CD4-positive, alpha-beta T cell (primary cell): ENCODE measurements around the gene CREB3L2. TPM values are rescaled to one million over a fixed set of nuclear protein-coding genes. Genes with fewer than 3 reads are reported as not detected.

Source experiments
- ATAC-seq: fragments of 200-7000 bp; cut with Tn5 transposase; one replicate; pipeline ENCODE4 v1.10.0; 2022; ENCODE audit warnings: mild to moderate bottlenecking; ENCODE audit not compliant: poor library complexity
- CTCF ChIA-PET: fragments of 350-600 bp; sonication (Branson Sonifier 250); formaldehyde crosslinking; loops from one replicate; lab custom pipeline; 2021; ENCODE audit warnings: antibody characterized with exemption, inconsistent platforms; lab: Charles Lee
- POLR2A ChIA-PET: fragments of 350-600 bp; sonication (Branson Sonifier 250); formaldehyde crosslinking; loops from one replicate; lab custom pipeline; 2021; ENCODE audit warnings: antibody characterized with exemption, inconsistent platforms; lab: Charles Lee
- DNase-seq, 14 experiments: peaks; one replicate each; pipeline ENCODE4 v3.0.0-alpha.2; 2013 to 2020; ENCODE audit warnings: mixed read lengths in 2 of 14
- H3K27ac ChIP-seq, 2 donors: one replicate each; pipeline versions ENCODE4 v1.5.1 to v1.7.0; 2013; ENCODE audit warnings: low read length in 2 of 2, low read depth in 1 of 2, mild to moderate bottlenecking in 1 of 2
- H3K27me3 ChIP-seq, 2 experiments: 1 replicate in 1 of 2; 2 replicates in 1 of 2; pipeline versions ENCODE4 v1.6.1 to v1.7.0; 2013; ENCODE audit warnings: low read length in 2 of 2, control low read depth in 1 of 2, mild to moderate bottlenecking in 1 of 2, moderate library complexity in 1 of 2; ENCODE audit not compliant: insufficient read depth in 2 of 2, control insufficient read depth in 1 of 2
- H3K36me3 ChIP-seq: one replicate; pipeline ENCODE4 v1.6.1; 2013; ENCODE audit warnings: low read length, control low read depth; ENCODE audit not compliant: insufficient read depth
- H3K4me1 ChIP-seq: one replicate; pipeline ENCODE4 v1.6.1; 2013; ENCODE audit warnings: low read length, control low read depth; ENCODE audit not compliant: insufficient read depth
- H3K4me3 ChIP-seq: one replicate; pipeline ENCODE4 v1.5.1; 2013; ENCODE audit warnings: mild to moderate bottlenecking, low read length, moderate library complexity
- H3K9me3 ChIP-seq, 2 experiments: 1 replicate in 1 of 2; 2 replicates in 1 of 2; pipeline versions ENCODE4 v1.6.1 to v1.7.0; 2013; ENCODE audit warnings: low read length in 2 of 2, mild to moderate bottlenecking in 2 of 2, control low read depth in 1 of 2, moderate library complexity in 1 of 2; ENCODE audit not compliant: control insufficient read depth in 1 of 2, insufficient read depth in 1 of 2
- H3K27ac Mint-ChIP-seq: one replicate; pipeline ENCODE4 v1.8.0; 2020; ENCODE audit warnings: mixed read lengths
- H3K27me3 Mint-ChIP-seq: one replicate; pipeline ENCODE4 v1.8.0; 2021; ENCODE audit warnings: mixed read lengths
- H3K36me3 Mint-ChIP-seq: one replicate; pipeline ENCODE4 v1.8.0; 2021; ENCODE audit warnings: low read depth, mixed read lengths
- H3K4me1 Mint-ChIP-seq: one replicate; pipeline ENCODE4 v1.8.0; 2021; ENCODE audit warnings: low read depth, mixed read lengths
- H3K4me3 Mint-ChIP-seq: one replicate; pipeline ENCODE4 v1.8.0; 2020; ENCODE audit warnings: mild to moderate bottlenecking, mixed read lengths
- H3K9me3 Mint-ChIP-seq: one replicate; pipeline ENCODE4 v1.8.0; 2020; ENCODE audit warnings: mixed read lengths
- CTCF ChIP-seq: fragments of 200-600 bp; IDR thresholded peaks from one replicate; pipeline ENCODE4 v1.8.0; 2022; ENCODE audit warnings: antibody characterized with exemption, mild to moderate bottlenecking
- intact Hi-C, 2 experiments: fragments of 100-400 bp; cut with DNase I in 1 of 2; cut with micrococcal nuclease in 1 of 2; formaldehyde crosslinking; loops; one replicate each; pipeline versions ENCODE4 v1.15.1 to v1.9.0; 2023 to 2025; cut with DNase I, micrococcal nuclease
- total RNA-seq, 174 experiments: library from RNA in 2 of 174; stranded (reverse) in 2 of 174; gene quantifications; one replicate each; pipeline ENCODE4 v1.2.3 and lab custom pipeline; 2021 to 2026

CREB3L2 gene
- total RNA-seq, 2 experiments from 2014 or later = 11.7 to 12.9 TPM

- Histone ChIP-seq H3K9me3 (no peaks in the 10 kb centered on the region), H3K27me3 (no peaks in the 10 kb centered on the region), H3K36me3 (no peaks in the 10 kb centered on the region), H3K4me1 (no peaks in the 10 kb centered on the region), H3K4me3 (no peak overlapping the region), H3K27ac (no peak overlapping the region)
- no peaks in the 10 kb centered on the region for H3K9me3 Mint-ChIP-seq
- H3K36me3 Mint-ChIP-seq = no peaks in the 10 kb centered on the region
- POLR2A ChIA-PET = no interaction called here
- TF ChIP-seq CTCF = no peak
- no peak for DNase-seq
- H3K27me3 Mint-ChIP-seq = no peaks in the 10 kb centered on the region
- ATAC-seq = no peak
- H3K27ac Mint-ChIP-seq = no peak overlapping the region
- intact Hi-C loops = no loop called here
- no peaks in the 10 kb centered on the region for H3K4me1 Mint-ChIP-seq
- CTCF ChIA-PET = no interaction called here
- no peak overlapping the region for H3K4me3 Mint-ChIP-seq
Measured at GRCh38 chr7:137944168-137944567, 57.7 kb downstream of the CREB3L2 start.

- no peak overlapping the region for H3K4me3 Mint-ChIP-seq
- H3K36me3 Mint-ChIP-seq = no peaks in the 10 kb centered on the region
- Histone ChIP-seq H3K27me3 (no peaks in the 10 kb centered on the region), H3K36me3 (no peaks in the 10 kb centered on the region), H3K4me1 (no peaks in the 10 kb centered on the region), H3K9me3 (no peaks in the 10 kb centered on the region), H3K27ac (no peak overlapping the region), H3K4me3 (no peak overlapping the region)
- ChIA-PET POLR2A (no interaction called here), CTCF (no interaction called here)
- no peak for DNase-seq
- ATAC-seq = no peak
- intact Hi-C loops = no loop called here
- H3K27me3 Mint-ChIP-seq = no peaks in the 10 kb centered on the region
- no peaks in the 10 kb centered on the region for H3K9me3 Mint-ChIP-seq
- H3K27ac Mint-ChIP-seq = no peak overlapping the region
- no peaks in the 10 kb centered on the region for H3K4me1 Mint-ChIP-seq
- TF ChIP-seq CTCF = no peak
Measured at GRCh38 chr7:137943132-137943551, 58.7 kb downstream of the CREB3L2 start.

- no peaks in the 10 kb centered on the region for H3K9me3 Mint-ChIP-seq
- no peak for DNase-seq
- intact Hi-C loops = no loop called here
- H3K4me3 ChIP-seq = no peak overlapping the region
- ATAC-seq = no peak
- ChIA-PET POLR2A (no interaction called here), CTCF (interaction anchor here (1.3 to 1.8 kb wide), 2 partner anchors 59 to 66 kb away, joined by 4 to 5 read pairs; partner anchors contain the start of gene CREB3L2)
- no peak overlapping the region for H3K4me3 Mint-ChIP-seq
- no peaks in the 10 kb centered on the region for H3K36me3 Mint-ChIP-seq
- no peak for TF ChIP-seq CTCF
- no peak overlapping the region for H3K27ac ChIP-seq
- H3K4me1 ChIP-seq = no peaks in the 10 kb centered on the region
- no peaks in the 10 kb centered on the region for H3K27me3 Mint-ChIP-seq
- no peaks in the 10 kb centered on the region for H3K4me1 Mint-ChIP-seq
- no peaks in the 10 kb centered on the region for H3K36me3 ChIP-seq
- no peaks in the 10 kb centered on the region for H3K9me3 ChIP-seq
- no peak overlapping the region for H3K27ac Mint-ChIP-seq
- no peaks in the 10 kb centered on the region for H3K27me3 ChIP-seq
Measured at GRCh38 chr7:137942484-137943115, 59.3 kb downstream of the CREB3L2 start.
